ENCODE measurements around the gene PCBP3.

DNA sequence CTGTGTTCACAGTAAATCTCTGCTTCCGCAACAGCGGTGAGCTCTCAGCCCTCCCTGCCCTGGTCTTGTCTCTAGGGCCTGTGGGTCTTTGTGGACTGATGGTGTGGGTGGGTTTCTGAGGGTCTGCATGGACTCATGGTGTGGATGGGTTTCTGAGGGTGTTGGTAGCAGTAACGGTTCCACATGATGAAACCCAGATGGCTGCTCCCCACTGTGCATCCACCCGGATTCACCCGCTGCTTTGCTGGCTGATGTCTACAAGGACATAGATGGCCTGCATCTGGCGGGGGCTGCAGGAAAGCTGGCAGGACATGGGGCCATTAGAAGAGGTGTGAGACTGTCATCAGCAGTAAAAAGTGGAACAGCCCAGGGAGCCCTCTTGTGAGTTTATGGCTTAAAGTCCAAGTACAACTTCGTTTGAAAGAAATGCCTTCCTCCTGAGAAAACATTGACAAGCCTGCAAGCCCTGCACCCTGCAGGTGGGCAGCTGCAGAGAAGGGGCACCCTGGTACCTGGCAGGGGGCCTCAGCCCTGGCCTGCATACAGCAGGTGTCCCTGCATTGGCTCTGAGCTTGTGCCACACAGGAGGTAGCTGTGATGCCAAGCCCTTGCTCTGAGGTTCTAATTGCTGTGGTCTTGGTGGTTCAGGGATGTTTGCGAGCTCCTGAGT, 181.2 kb downstream of the PCBP3 start:
- TF ChIP-seq, protein P1, sequence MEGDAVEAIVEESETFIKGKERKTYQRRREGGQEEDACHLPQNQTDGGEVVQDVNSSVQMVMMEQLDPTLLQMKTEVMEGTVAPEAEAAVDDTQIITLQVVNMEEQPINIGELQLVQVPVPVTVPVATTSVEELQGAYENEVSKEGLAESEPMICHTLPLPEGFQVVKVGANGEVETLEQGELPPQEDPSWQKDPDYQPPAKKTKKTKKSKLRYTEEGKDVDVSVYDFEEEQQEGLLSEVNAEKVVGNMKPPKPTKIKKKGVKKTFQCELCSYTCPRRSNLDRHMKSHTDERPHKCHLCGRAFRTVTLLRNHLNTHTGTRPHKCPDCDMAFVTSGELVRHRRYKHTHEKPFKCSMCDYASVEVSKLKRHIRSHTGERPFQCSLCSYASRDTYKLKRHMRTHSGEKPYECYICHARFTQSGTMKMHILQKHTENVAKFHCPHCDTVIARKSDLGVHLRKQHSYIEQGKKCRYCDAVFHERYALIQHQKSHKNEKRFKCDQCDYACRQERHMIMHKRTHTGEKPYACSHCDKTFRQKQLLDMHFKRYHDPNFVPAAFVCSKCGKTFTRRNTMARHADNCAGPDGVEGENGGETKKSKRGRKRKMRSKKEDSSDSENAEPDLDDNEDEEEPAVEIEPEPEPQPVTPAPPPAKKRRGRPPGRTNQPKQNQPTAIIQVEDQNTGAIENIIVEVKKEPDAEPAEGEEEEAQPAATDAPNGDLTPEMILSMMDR (IDR thresholded peaks at IDR 0.05) = no peak
- TF ChIP-seq TCF7L2 (IDR thresholded peaks at IDR 0.05; ENCODE audit: low read depth, low read length) = no peak
- TF ChIP-seq, protein P2, sequence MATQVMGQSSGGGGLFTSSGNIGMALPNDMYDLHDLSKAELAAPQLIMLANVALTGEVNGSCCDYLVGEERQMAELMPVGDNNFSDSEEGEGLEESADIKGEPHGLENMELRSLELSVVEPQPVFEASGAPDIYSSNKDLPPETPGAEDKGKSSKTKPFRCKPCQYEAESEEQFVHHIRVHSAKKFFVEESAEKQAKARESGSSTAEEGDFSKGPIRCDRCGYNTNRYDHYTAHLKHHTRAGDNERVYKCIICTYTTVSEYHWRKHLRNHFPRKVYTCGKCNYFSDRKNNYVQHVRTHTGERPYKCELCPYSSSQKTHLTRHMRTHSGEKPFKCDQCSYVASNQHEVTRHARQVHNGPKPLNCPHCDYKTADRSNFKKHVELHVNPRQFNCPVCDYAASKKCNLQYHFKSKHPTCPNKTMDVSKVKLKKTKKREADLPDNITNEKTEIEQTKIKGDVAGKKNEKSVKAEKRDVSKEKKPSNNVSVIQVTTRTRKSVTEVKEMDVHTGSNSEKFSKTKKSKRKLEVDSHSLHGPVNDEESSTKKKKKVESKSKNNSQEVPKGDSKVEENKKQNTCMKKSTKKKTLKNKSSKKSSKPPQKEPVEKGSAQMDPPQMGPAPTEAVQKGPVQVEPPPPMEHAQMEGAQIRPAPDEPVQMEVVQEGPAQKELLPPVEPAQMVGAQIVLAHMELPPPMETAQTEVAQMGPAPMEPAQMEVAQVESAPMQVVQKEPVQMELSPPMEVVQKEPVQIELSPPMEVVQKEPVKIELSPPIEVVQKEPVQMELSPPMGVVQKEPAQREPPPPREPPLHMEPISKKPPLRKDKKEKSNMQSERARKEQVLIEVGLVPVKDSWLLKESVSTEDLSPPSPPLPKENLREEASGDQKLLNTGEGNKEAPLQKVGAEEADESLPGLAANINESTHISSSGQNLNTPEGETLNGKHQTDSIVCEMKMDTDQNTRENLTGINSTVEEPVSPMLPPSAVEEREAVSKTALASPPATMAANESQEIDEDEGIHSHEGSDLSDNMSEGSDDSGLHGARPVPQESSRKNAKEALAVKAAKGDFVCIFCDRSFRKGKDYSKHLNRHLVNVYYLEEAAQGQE (IDR thresholded peaks at IDR 0.05; ENCODE audit: insufficient read depth in 1 of 2, low read depth in 2 of 2, low read length in 1 of 2) = no peak
- no peak for TF ChIP-seq POLR2AphosphoS5 (IDR thresholded peaks at IDR 0.05; ENCODE audit: low read depth, low read length)
- TF ChIP-seq SIN3A (IDR thresholded peaks at IDR 0.05; ENCODE audit: borderline replicate concordance, insufficient read depth, low read depth, low read length) = no peak

Measured in Panc1 (cell line).